Measurements from ENCODE around the gene CYP4B1.

CYP4B1 gene

GRCh38 chr1:46804027-46804889 lies 5.4 kb downstream of the CYP4B1 start:
- peaks cover 25% of the 10 kb centered on the region for H3K4me1 ChIP-seq (ENCODE audit: low read depth, poor library complexity, severe bottlenecking)
- no peaks in the 10 kb centered on the region for H3K79me2 ChIP-seq (ENCODE audit: insufficient read depth, low read depth)
- no peaks in the 10 kb centered on the region for H3K36me3 ChIP-seq (ENCODE audit: insufficient read depth)
- H2AFZ ChIP-seq (ENCODE audit: low read depth): peak overlapping the region; percentile 48
- H3K4me3 ChIP-seq (IDR thresholded peaks at IDR 0.05; ENCODE audit: insufficient read depth, low read depth, low read length): no peak overlapping the region
- H3K9ac ChIP-seq: peak overlapping the region; percentile 38; the same call in 1 of the 2 replicates
- no peak for TF ChIP-seq CTCF (conservative IDR thresholded peaks at IDR 0.05; ENCODE audit: low read depth, low read length)
- H3K4me2 ChIP-seq: peak overlapping the region; percentile 90
- no peaks in the 10 kb centered on the region for H4K20me1 ChIP-seq (ENCODE audit: insufficient read depth)
- no peaks in the 10 kb centered on the region for H3K27me3 ChIP-seq (ENCODE audit: insufficient read depth, low read depth)
- H3K27ac ChIP-seq: peak overlapping the region; percentile 79

GRCh38 chr1:46804926-46805325 lies 6.1 kb downstream of the CYP4B1 start:
- Histone ChIP-seq H3K27me3 (ENCODE audit: insufficient read depth, low read depth) (no peaks in the 10 kb centered on the region), H3K27ac (peak overlapping the region; percentile 79), H4K20me1 (ENCODE audit: insufficient read depth) (no peaks in the 10 kb centered on the region), H3K4me1 (ENCODE audit: low read depth, poor library complexity, severe bottlenecking) (peaks cover 25% of the 10 kb centered on the region), H3K79me2 (ENCODE audit: insufficient read depth, low read depth) (no peaks in the 10 kb centered on the region), H3K4me3 (IDR thresholded peaks at IDR 0.05; ENCODE audit: insufficient read depth, low read depth, low read length) (no peak overlapping the region), H2AFZ (ENCODE audit: low read depth) (peak overlapping the region; percentile 48; the same call in 1 of the 2 replicates), H3K4me2 (peak overlapping the region; percentile 90), H3K36me3 (ENCODE audit: insufficient read depth) (no peaks in the 10 kb centered on the region), H3K9ac (no peak overlapping the region; the same call in 1 of the 2 replicates)
- TF ChIP-seq CTCF (conservative IDR thresholded peaks at IDR 0.05; ENCODE audit: low read depth, low read length): no peak

- no peaks in the 10 kb centered on the region for H3K27me3 ChIP-seq (ENCODE audit: insufficient read depth, low read depth)
- no peak overlapping the region for H3K9ac ChIP-seq
- H3K4me2 ChIP-seq: no peak overlapping the region
- no peak overlapping the region for H3K4me3 ChIP-seq (IDR thresholded peaks at IDR 0.05; ENCODE audit: insufficient read depth, low read depth, low read length)
- no peak for TF ChIP-seq CTCF (conservative IDR thresholded peaks at IDR 0.05; ENCODE audit: low read depth, low read length)
- H2AFZ ChIP-seq (ENCODE audit: low read depth): 0 out of 2 replicates have a peak overlapping the region, but pooled peaks have one; percentile 48
- peaks cover 25% of the 10 kb centered on the region for H3K4me1 ChIP-seq (ENCODE audit: low read depth, poor library complexity, severe bottlenecking)
- no peak overlapping the region for H3K27ac ChIP-seq
- H4K20me1 ChIP-seq (ENCODE audit: insufficient read depth): no peaks in the 10 kb centered on the region
- no peaks in the 10 kb centered on the region for H3K79me2 ChIP-seq (ENCODE audit: insufficient read depth, low read depth)
- no peaks in the 10 kb centered on the region for H3K36me3 ChIP-seq (ENCODE audit: insufficient read depth)
These were observed 6.9 kb downstream of the CYP4B1 start for GRCh38 chr1:46805755-46806154.

GRCh38 chr1:46806196-46807020 lies 7.6 kb downstream of the CYP4B1 start:
- Histone ChIP-seq H3K4me2 (no peak overlapping the region), H3K79me2 (ENCODE audit: insufficient read depth, low read depth) (no peaks in the 10 kb centered on the region), H3K9ac (no peak overlapping the region), H3K27me3 (ENCODE audit: insufficient read depth, low read depth) (no peaks in the 10 kb centered on the region), H3K36me3 (ENCODE audit: insufficient read depth) (no peaks in the 10 kb centered on the region), H2AFZ (ENCODE audit: low read depth) (no peak overlapping the region), H3K4me1 (ENCODE audit: low read depth, poor library complexity, severe bottlenecking) (peaks cover 25% of the 10 kb centered on the region), H3K4me3 (IDR thresholded peaks at IDR 0.05; ENCODE audit: insufficient read depth, low read depth, low read length) (no peak overlapping the region), H4K20me1 (ENCODE audit: insufficient read depth) (no peaks in the 10 kb centered on the region), H3K27ac (no peak overlapping the region)
- TF ChIP-seq CTCF (conservative IDR thresholded peaks at IDR 0.05; ENCODE audit: low read depth, low read length): no peak

Data from KMS-11 (cell line).